Endothelial cell (in vitro differentiated cells): ENCODE data around the gene TMC7. TPM values are rescaled to one million over a fixed set of nuclear protein-coding genes. Genes with fewer than 3 reads are reported as not detected.

Source experiments
- DNase-seq: peaks from one replicate; pipeline ENCODE4 v3.0.0; 2021; ENCODE audit warnings: low spot score
- H3K27ac Mint-ChIP-seq: one replicate; pipeline ENCODE4 v1.8.0; 2021; ENCODE audit warnings: mixed read lengths, inconsistent platforms; ENCODE audit not compliant: unreplicated experiment
- H3K27me3 Mint-ChIP-seq: one replicate; pipeline ENCODE4 v1.8.0; 2021; ENCODE audit warnings: mild to moderate bottlenecking, moderate library complexity, mixed read lengths, inconsistent platforms; ENCODE audit not compliant: unreplicated experiment
- H3K36me3 Mint-ChIP-seq: one replicate; pipeline ENCODE4 v1.8.0; 2021; ENCODE audit warnings: mild to moderate bottlenecking, low read depth, mixed read lengths, inconsistent platforms; ENCODE audit not compliant: unreplicated experiment
- H3K4me1 Mint-ChIP-seq: one replicate; pipeline ENCODE4 v1.8.0; 2021; ENCODE audit warnings: mild to moderate bottlenecking, mixed read lengths, inconsistent platforms; ENCODE audit not compliant: unreplicated experiment
- H3K4me3 Mint-ChIP-seq: one replicate; pipeline ENCODE4 v1.8.0; 2021; ENCODE audit warnings: mild to moderate bottlenecking, mixed read lengths, inconsistent platforms; ENCODE audit not compliant: unreplicated experiment
- H3K9me3 Mint-ChIP-seq: one replicate; pipeline ENCODE4 v1.8.0; 2021; ENCODE audit warnings: mixed read lengths, inconsistent platforms; ENCODE audit not compliant: unreplicated experiment
- total RNA-seq: library from RNA; stranded (reverse); fragmentation: NEBNext Ultra II Directional; extraction: Animal tissue kit (Norgen Biotek cat#: 25700); gene quantifications from one replicate; pipeline ENCODE4 v1.2.1, GENCODE V29; 2021; ENCODE audit not compliant: unreplicated experiment
- TF ChIP-seq, protein P1 (sequence below): fragments of 200-600 bp; sonication (generic); IDR thresholded peaks from one replicate; pipeline ENCODE4 v1.5.0; 2021; ENCODE audit warnings: antibody characterized with exemption; ENCODE audit not compliant: unreplicated experiment

TMC7 gene
- total RNA-seq, 1 donor from 2014 or later: 16.9 TPM

DNA sequence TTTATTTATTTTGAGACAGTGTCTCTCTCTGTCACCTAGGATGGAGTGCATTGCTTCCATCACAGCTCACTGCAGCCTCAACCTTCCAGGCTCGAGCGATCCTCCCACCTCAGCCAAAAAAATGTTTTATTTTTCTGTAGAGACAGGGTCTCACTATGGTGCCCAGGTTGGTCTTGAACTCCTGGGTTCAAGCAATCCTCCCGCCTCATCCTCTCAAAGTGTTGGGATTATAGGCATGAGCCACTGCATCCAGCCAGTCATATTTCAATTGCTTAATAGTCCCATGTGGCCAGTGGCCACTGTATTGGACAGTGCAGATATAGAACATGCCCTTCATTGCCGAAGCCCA, 15.3 kb downstream of the TMC7 start:
- TF ChIP-seq, protein P1, sequence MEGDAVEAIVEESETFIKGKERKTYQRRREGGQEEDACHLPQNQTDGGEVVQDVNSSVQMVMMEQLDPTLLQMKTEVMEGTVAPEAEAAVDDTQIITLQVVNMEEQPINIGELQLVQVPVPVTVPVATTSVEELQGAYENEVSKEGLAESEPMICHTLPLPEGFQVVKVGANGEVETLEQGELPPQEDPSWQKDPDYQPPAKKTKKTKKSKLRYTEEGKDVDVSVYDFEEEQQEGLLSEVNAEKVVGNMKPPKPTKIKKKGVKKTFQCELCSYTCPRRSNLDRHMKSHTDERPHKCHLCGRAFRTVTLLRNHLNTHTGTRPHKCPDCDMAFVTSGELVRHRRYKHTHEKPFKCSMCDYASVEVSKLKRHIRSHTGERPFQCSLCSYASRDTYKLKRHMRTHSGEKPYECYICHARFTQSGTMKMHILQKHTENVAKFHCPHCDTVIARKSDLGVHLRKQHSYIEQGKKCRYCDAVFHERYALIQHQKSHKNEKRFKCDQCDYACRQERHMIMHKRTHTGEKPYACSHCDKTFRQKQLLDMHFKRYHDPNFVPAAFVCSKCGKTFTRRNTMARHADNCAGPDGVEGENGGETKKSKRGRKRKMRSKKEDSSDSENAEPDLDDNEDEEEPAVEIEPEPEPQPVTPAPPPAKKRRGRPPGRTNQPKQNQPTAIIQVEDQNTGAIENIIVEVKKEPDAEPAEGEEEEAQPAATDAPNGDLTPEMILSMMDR: no peak
- Mint-ChIP-seq H3K4me1 (peaks cover 3% of the 10 kb centered on the region), H3K9me3 (no peaks in the 10 kb centered on the region), H3K4me3 (no peak overlapping the region), H3K36me3 (peaks cover 25% of the 10 kb centered on the region), H3K27me3 (peaks cover 3% of the 10 kb centered on the region), H3K27ac (no peak overlapping the region)
- DNase-seq: no peak

DNA sequence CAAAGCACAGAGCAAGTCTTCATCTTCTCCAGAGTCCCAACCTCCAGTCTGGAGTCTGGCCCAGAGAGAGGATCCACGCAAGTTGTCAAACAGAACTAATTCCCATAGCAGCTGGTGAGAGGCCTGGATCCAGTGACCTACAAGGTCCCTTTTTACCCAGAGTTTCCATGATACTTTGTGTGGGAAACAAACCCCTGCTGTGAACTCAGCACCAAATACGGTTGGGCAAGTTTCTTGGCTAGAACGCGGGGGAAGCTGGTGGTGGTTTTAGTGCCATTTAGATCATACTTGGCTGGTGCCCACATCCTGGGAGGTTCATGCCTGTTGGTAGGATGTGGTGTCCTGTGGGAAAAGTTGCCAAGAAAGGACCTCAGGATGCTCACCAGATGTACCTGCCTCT, 18.1 kb downstream of the TMC7 start:
- Mint-ChIP-seq H3K36me3 (peaks cover 16% of the 10 kb centered on the region), H3K4me1 (no peaks in the 10 kb centered on the region), H3K27ac (no peak overlapping the region), H3K27me3 (peaks cover 3% of the 10 kb centered on the region), H3K4me3 (no peak overlapping the region), H3K9me3 (no peaks in the 10 kb centered on the region)
- no peak for DNase-seq
- TF ChIP-seq, protein P1: no peak

DNA sequence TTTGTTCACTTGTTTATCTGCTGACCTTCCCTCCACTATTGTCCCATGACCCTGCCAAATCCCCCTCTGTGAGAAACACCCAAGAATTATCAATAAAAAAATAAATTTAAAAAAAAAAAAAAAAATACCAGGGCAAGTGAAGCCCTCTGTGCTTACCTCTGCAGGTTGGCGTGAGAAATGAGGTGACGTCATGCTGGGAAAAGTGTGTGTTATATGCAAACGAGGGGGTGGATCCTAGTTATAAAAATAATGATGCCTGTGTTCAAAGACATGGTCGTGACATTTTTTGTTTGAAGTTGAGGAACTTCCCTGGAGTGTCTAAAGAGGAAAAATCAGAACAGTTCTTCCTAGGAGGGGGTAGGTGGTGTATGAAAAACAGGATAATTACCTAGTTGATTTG, 20.2 kb downstream of the TMC7 start:
- no peak overlapping the region for H3K4me3 Mint-ChIP-seq
- H3K36me3 Mint-ChIP-seq: peaks cover 14% of the 10 kb centered on the region
- no peaks in the 10 kb centered on the region for H3K27me3 Mint-ChIP-seq
- no peaks in the 10 kb centered on the region for H3K9me3 Mint-ChIP-seq
- DNase-seq: no peak
- TF ChIP-seq, protein P1: no peak
- no peak overlapping the region for H3K27ac Mint-ChIP-seq
- no peaks in the 10 kb centered on the region for H3K4me1 Mint-ChIP-seq

DNA sequence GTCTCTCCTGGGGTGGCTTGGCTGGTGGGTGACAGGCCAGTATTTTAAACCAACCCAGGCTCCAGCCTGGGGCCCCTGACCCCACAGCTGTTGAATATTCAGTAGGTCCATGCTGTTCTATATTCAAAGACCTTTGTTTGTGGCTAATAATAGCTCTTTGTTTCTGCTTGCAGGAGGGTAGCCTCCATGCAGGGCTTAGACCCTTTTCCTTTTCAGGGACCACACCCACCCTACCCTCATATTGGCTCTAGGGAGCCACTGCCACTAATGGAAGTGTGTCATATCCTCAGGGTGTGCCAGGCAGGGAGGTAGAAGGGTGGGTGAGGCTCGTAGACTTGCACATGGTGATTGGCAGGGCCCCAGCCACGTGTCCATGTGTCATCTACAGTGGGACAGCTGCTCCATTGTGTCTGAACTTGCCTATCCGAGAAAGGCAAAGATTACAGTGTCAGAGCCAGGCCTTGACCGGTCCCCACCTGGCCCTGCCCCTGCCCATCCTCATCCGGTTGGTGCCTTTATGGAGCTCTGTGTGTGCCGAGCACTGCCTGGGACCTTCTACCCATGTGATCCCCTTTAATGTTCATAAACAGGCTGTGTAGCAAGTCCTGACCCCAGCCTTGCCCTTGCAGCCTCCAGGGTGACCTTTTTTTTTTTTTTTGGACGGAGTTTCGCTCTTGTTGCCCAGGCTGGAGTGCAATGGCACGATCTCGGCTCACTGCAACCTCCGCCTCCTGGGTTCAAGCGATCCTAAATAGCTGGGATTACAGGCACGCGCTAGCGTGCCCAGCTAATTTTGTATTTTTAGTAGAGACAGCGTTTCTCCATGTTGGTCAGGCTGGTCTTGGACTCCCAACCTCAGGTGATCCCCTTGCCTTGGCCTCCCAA, 22.1 kb downstream of the TMC7 start:
- no peak for DNase-seq
- H3K36me3 Mint-ChIP-seq: peaks cover 23% of the 10 kb centered on the region
- H3K27ac Mint-ChIP-seq: no peak overlapping the region
- H3K4me1 Mint-ChIP-seq: no peaks in the 10 kb centered on the region
- no peaks in the 10 kb centered on the region for H3K9me3 Mint-ChIP-seq
- H3K4me3 Mint-ChIP-seq: no peak overlapping the region
- TF ChIP-seq, protein P1: no peak
- peaks cover 2% of the 10 kb centered on the region for H3K27me3 Mint-ChIP-seq
